Endothelial cell of umbilical vein (primary cell): ENCODE data around the gene QSER1. TPM values are rescaled to one million over a fixed set of nuclear protein-coding genes. Genes with fewer than 3 reads are reported as not detected.
"Not testable (repeated sequence)": the region's sequence is repeated elsewhere in the genome, so short reads cannot be mapped to it uniquely, and the experiment has no call there.

Experiments
- BruUV-seq: library from RNA; stranded (reverse); fragments of 400-500 nt; replicated peaks from 2 replicates; lab custom pipeline; 2021; lab: Mats Ljungman, UMichigan
- CTCF ChIA-PET: fragments of 300-600, 350-600 bp; sonication (Branson Sonifier 250); formaldehyde crosslinking; loops from one replicate; lab custom pipeline; 2021; ENCODE audit warnings: antibody characterized with exemption, inconsistent platforms; lab: Charles Lee
- POLR2A ChIA-PET: fragments of 300-600, 350-600 bp; sonication (Branson Sonifier 250); formaldehyde crosslinking; loops from one replicate; lab custom pipeline; 2021; ENCODE audit warnings: antibody characterized with exemption, inconsistent platforms; lab: Charles Lee
- DNase-seq: peaks from one replicate; pipeline ENCODE4 v3.0.0-alpha.2; 2011; ENCODE audit warnings: low read depth, low spot score
- FAIRE-seq: peaks from 2 replicates; lab custom pipeline; 2011; peaks lifted over from hg19 to GRCh38; lab: Jason Lieb, UNC
- H2AFZ ChIP-seq: 2 replicates; pipeline ENCODE4 v1.6.0; 2012; ENCODE audit warnings: low read depth, low read length, control low read depth, inconsistent platforms
- H3K27ac ChIP-seq: 2 replicates; pipeline ENCODE4 v1.5.1; 2011; ENCODE audit warnings: low read depth, mild to moderate bottlenecking, control low read depth, low read length, moderate library complexity; ENCODE audit not compliant: insufficient read depth
- H3K27me3 ChIP-seq, 2 experiments: 2 replicates each; pipeline versions ENCODE4 v1.6.0 to v1.6.1; 2011; ENCODE audit warnings: low read length in 2 of 2, mixed read lengths in 1 of 2; ENCODE audit not compliant: control insufficient read depth in 2 of 2, insufficient read depth in 2 of 2
- H3K36me3 ChIP-seq, 2 experiments: 2 replicates in 1 of 2; 3 replicates in 1 of 2; pipeline ENCODE4 v1.5.1; 2011; ENCODE audit warnings: low read length in 2 of 2, mild to moderate bottlenecking in 1 of 2, moderate library complexity in 1 of 2; ENCODE audit not compliant: control insufficient read depth in 2 of 2, insufficient read depth in 2 of 2; ENCODE audit errors: extremely low read depth in 1 of 2
- H3K4me1 ChIP-seq: 3 replicates; pipeline ENCODE4 v1.5.1; 2011; ENCODE audit warnings: mild to moderate bottlenecking, low read length; ENCODE audit not compliant: control insufficient read depth, insufficient read depth; ENCODE audit errors: extremely low read depth
- H3K4me2 ChIP-seq: 2 replicates; pipeline ENCODE4 v1.6.1; 2011; ENCODE audit warnings: low read length, control low read depth, mixed read lengths; ENCODE audit not compliant: insufficient read depth
- H3K4me3 ChIP-seq, 3 experiments: fragments of 200-600 bp in 1 of 3; sonication (generic), shearing (Covaris generic) in 1 of 3; replicated peaks in 1 of 3; 2 replicates each; pipeline ENCODE4 v1.5.1; 2011 to 2016; ENCODE audit warnings: control low read depth in 3 of 3, low read length in 3 of 3, mild to moderate bottlenecking in 2 of 3, inconsistent platforms in 1 of 3, low read depth in 1 of 3, moderate library complexity in 1 of 3; ENCODE audit not compliant: insufficient read depth in 1 of 3
- H3K79me2 ChIP-seq: 2 replicates; pipeline ENCODE4 v1.6.0; 2012; ENCODE audit warnings: low read length, inconsistent platforms; ENCODE audit not compliant: control insufficient read depth, insufficient read depth
- H3K9ac ChIP-seq: replicated peaks from 2 replicates; pipeline ENCODE3; 2011; ENCODE audit warnings: low read length, control low read depth; ENCODE audit not compliant: insufficient read depth; ENCODE audit errors: extremely low read depth
- H3K9me1 ChIP-seq: replicated peaks from 3 replicates; pipeline ENCODE4 v1.6.0; 2011; ENCODE audit warnings: mild to moderate bottlenecking, low read length; ENCODE audit not compliant: control insufficient read depth, insufficient read depth; ENCODE audit errors: extremely low read depth
- H3K9me3 ChIP-seq: replicated peaks from 2 replicates; pipeline ENCODE4 v1.5.1; 2012; ENCODE audit warnings: low read length, inconsistent platforms; ENCODE audit not compliant: control insufficient read depth, insufficient read depth
- H4K20me1 ChIP-seq: replicated peaks from 2 replicates; pipeline ENCODE3; 2011; ENCODE audit warnings: mild to moderate bottlenecking, low read length; ENCODE audit not compliant: control insufficient read depth, insufficient read depth; ENCODE audit errors: extremely low read depth
- CTCF ChIP-seq, 2 donors: IDR thresholded peaks; 1 replicate in 1 of 2; 2 replicates in 1 of 2; pipeline ENCODE4 v1.5.1; 2011; ENCODE audit warnings: low read length in 2 of 2, mild to moderate bottlenecking in 2 of 2, moderate library complexity in 2 of 2, control low read depth in 1 of 2, inconsistent platforms in 1 of 2, low read depth in 1 of 2; ENCODE audit not compliant: insufficient read depth in 1 of 2; ENCODE audit errors: extremely low read depth in 1 of 2
- EZH2 ChIP-seq: IDR thresholded peaks from 2 replicates; pipeline ENCODE4 v1.6.1; 2012; ENCODE audit warnings: borderline replicate concordance, low read depth, mild to moderate bottlenecking, moderate library complexity, low read length, inconsistent platforms; ENCODE audit not compliant: severe bottlenecking
- FOS ChIP-seq: IDR thresholded peaks from 2 replicates; pipeline ENCODE4 v1.6.1; 2011; ENCODE audit warnings: mild to moderate bottlenecking, low read length, moderate library complexity, borderline replicate concordance; ENCODE audit not compliant: insufficient read depth
- GATA2 ChIP-seq: IDR thresholded peaks from 2 replicates; pipeline ENCODE4 v1.7.0; 2011; ENCODE audit warnings: low read depth, mild to moderate bottlenecking, moderate library complexity, mixed read lengths, low read length; ENCODE audit not compliant: insufficient read length, insufficient read depth
- JUN ChIP-seq: IDR thresholded peaks from 2 replicates; pipeline ENCODE4 v1.6.1; 2011; ENCODE audit warnings: borderline replicate concordance, low read depth; ENCODE audit not compliant: insufficient read length, insufficient read depth
- MAX ChIP-seq: IDR thresholded peaks from 2 replicates; pipeline ENCODE4 v1.6.1; 2011; ENCODE audit not compliant: insufficient read depth, insufficient read length
- MYC ChIP-seq: IDR thresholded peaks from one replicate; pipeline ENCODE4 v1.6.1; 2011; ENCODE audit warnings: mild to moderate bottlenecking, low read depth, low read length
- POLR2A ChIP-seq: IDR thresholded peaks from 2 replicates; pipeline ENCODE4 v1.6.1; 2012; ENCODE audit warnings: low read depth, mild to moderate bottlenecking, control low read depth, low read length
- POLR2AphosphoS5 ChIP-seq: IDR thresholded peaks from 2 replicates; pipeline ENCODE4 v1.6.1; 2012; ENCODE audit warnings: low read depth, mild to moderate bottlenecking, control low read depth, low read length, moderate library complexity; ENCODE audit not compliant: insufficient read depth
- dilution Hi-C: fragments of 300-500 bp; cut with MboI; formaldehyde crosslinking; loops from one replicate; pipeline ENCODE4 v1.15.0; 2019; ENCODE audit warnings: low sequenced_read_pairs; ENCODE audit not compliant: extremely low pct_ligation_motif_present
- intact Hi-C: fragments of 100-400 bp; cut with micrococcal nuclease; formaldehyde crosslinking; loops from one replicate; pipeline ENCODE4 v1.10.0; 2022
- polyA plus RNA-seq, 4 experiments: library from polyadenylated mRNA; depleted of rRNA in 3 of 4; stranded (reverse) in 3 of 4; unstranded in 1 of 4; fragments of >200 nt; gene quantifications; 2 replicates each; pipeline versions ENCODE4 v1.2.1 to v1.2.3, GENCODE V29; 2011 to 2012; ENCODE audit warnings: missing spikeins in 1 of 4
- total RNA-seq: library from RNA; stranded (reverse); gene quantifications from 2 replicates; pipeline ENCODE4 v1.2.3, GENCODE V29; 2021

QSER1 gene
- total and polyA plus RNA-seq, 2 donors (not counting 3 experiments of a cell fraction or from before 2014, with no cell fraction given) = 5.5 to 36.6 TPM

- Histone ChIP-seq H3K4me1 (no peaks in the 10 kb centered on the region), H3K9me3 (no peaks in the 10 kb centered on the region), H3K27me3 (no peaks in the 10 kb centered on the region), H4K20me1 (no peaks in the 10 kb centered on the region), H3K27ac (no peak overlapping the region), H3K36me3 (peaks cover 2 to 11% of the 10 kb centered on the region in 2 experiments), H3K79me2 (no peaks in the 10 kb centered on the region), H3K9ac (no peak overlapping the region), H3K9me1 (no peaks in the 10 kb centered on the region), H3K4me2 (no peak overlapping the region), H3K4me3 (no peak overlapping the region), H2AFZ (no peak overlapping the region)
- no peak for TF ChIP-seq POLR2AphosphoS5
- no peak for TF ChIP-seq MAX
- no peak for TF ChIP-seq POLR2A
- no peak for TF ChIP-seq CTCF (IDR thresholded peaks at IDR 0.05; ENCODE audit: extremely low read depth in 1 of 2, insufficient read depth in 1 of 2, low read depth in 1 of 2, low read length in 2 of 2)
- TF ChIP-seq JUN = no peak
- no peak for TF ChIP-seq EZH2
- TF ChIP-seq MYC = no peak
- no peak for TF ChIP-seq GATA2
- no peak for TF ChIP-seq FOS
- ChIA-PET CTCF (interaction anchor here (0.9 to 2.7 kb wide), 7 partner anchors 9 to 100 kb away, joined by 3 to 18 read pairs (median 5); no protein-coding TSS in a partner anchor), POLR2A (no interaction called here)
- intact Hi-C loops = loop anchor here (10.0 kb wide), 1 partner anchor 716 kb away; no protein-coding TSS in a partner anchor
- no TSS peak for BruUV-seq
- FAIRE-seq = no peak
- no peak for DNase-seq
- dilution Hi-C loops = no loop called here
Measured at GRCh38 chr11:32968541-32968940, 75.9 kb downstream of the QSER1 start.

- H2AFZ ChIP-seq, H3K9me1 ChIP-seq, H3K4me1 ChIP-seq, H3K27me3 ChIP-seq, H3K9me3 ChIP-seq, H4K20me1 ChIP-seq, H3K4me2 ChIP-seq, DNase-seq, intact Hi-C loops, BruUV-seq, H3K27ac ChIP-seq, dilution Hi-C loops, POLR2A ChIA-PET, H3K79me2 ChIP-seq, FAIRE-seq, H3K9ac ChIP-seq, H3K4me3 ChIP-seq: not testable (repeated sequence)
- CTCF ChIA-PET = interaction anchor here (0.9 to 1.3 kb wide), 2 partner anchors 73 to 93 kb away, joined by 3 to 4 read pairs; no protein-coding TSS in a partner anchor
- H3K36me3 ChIP-seq = peaks cover 2 to 11% of the 10 kb centered on the region in 2 experiments
Measured at GRCh38 chr11:32972233-32972632, 79.6 kb downstream of the QSER1 start.
